K562 (cell line): ENCODE results near the gene CHRNA10. TPM values are rescaled to one million over a fixed set of nuclear protein-coding genes. Genes with fewer than 3 reads are reported as not detected.

Source experiments
- ATAC-seq: fragments of 200-7000 bp; cut with Tn5 transposase; 3 replicates; pipeline ENCODE4 v1.9.1; 2020; ENCODE audit warnings: moderate library complexity
- BruUV-seq: library from RNA; stranded (reverse); fragments of 400-500 nt; replicated peaks from 2 replicates; lab custom pipeline; 2021; lab: Mats Ljungman, UMichigan
- CTCF ChIA-PET: fragments of 300-600 bp; formaldehyde crosslinking; extraction: SDS; loops from one replicate; lab custom pipeline; 2021; ENCODE audit warnings: low intra/inter-chr PET ratio; lab: Yijun Ruan, JAX
- POLR2A ChIA-PET: fragments of 300-600, 350-650 bp; sonication (Branson Sonifier 250); formaldehyde crosslinking; extraction: SDS; loops from one replicate; lab custom pipeline; 2021; ENCODE audit warnings: antibody characterized with exemption, inconsistent platforms; lab: Yijun Ruan, JAX
- DNase-seq, 4 experiments: peaks; one replicate each; pipeline versions ENCODE4 v3.0.0 to v3.0.0-alpha.2; 2011 to 2018; ENCODE audit warnings: low spot score in 3 of 4, mixed read lengths in 3 of 4; ENCODE audit errors: extremely low read depth in 1 of 4
- FAIRE-seq: peaks from 2 replicates; lab custom pipeline; 2011; peaks lifted over from hg19 to GRCh38; lab: Jason Lieb, UNC
- H2AFZ ChIP-seq: 2 replicates; pipeline ENCODE4 v1.6.0; 2011; ENCODE audit warnings: low read depth, low read length, control low read depth, inconsistent platforms
- H3K27ac ChIP-seq: fragments of 200-600 bp; 3 replicates; pipeline ENCODE4 v1.8.0; 2011; ENCODE audit warnings: low read depth, mild to moderate bottlenecking, control low read depth, inconsistent platforms, low read length, moderate library complexity, mixed read lengths; ENCODE audit errors: extremely low read depth
- H3K27me3 ChIP-seq, 2 experiments: fragments of 300-600 bp in 1 of 2; 2 replicates in 1 of 2; 3 replicates in 1 of 2; pipeline versions ENCODE4 v1.6.0 to v1.8.0; 2011; ENCODE audit warnings: inconsistent platforms in 2 of 2, low read length in 2 of 2, mild to moderate bottlenecking in 1 of 2, mixed read lengths in 1 of 2, moderate library complexity in 1 of 2; ENCODE audit not compliant: control insufficient read depth in 2 of 2, insufficient read depth in 2 of 2
- H3K36me3 ChIP-seq: fragments of 300-600 bp; 3 replicates; pipeline ENCODE4 v1.8.0; 2011; ENCODE audit warnings: mild to moderate bottlenecking, low read length, inconsistent platforms; ENCODE audit not compliant: control insufficient read depth, insufficient read depth
- H3K4me1 ChIP-seq, 2 experiments: fragments of 200-600 bp in 1 of 2; replicated peaks in 1 of 2; 2 replicates in 1 of 2; 3 replicates in 1 of 2; pipeline versions ENCODE4 v1.5.1 to v1.8.0; 2011; ENCODE audit warnings: inconsistent platforms in 2 of 2, low read length in 2 of 2, mild to moderate bottlenecking in 1 of 2, mixed read lengths in 1 of 2, moderate library complexity in 1 of 2; ENCODE audit not compliant: control insufficient read depth in 2 of 2, insufficient read depth in 2 of 2
- H3K4me2 ChIP-seq: 2 replicates; pipeline ENCODE4 v1.6.1; 2011; ENCODE audit warnings: low read length, control low read depth, inconsistent platforms, mixed read lengths; ENCODE audit not compliant: insufficient read depth
- H3K4me3 ChIP-seq: fragments of 200-600 bp; sonication (generic), shearing (Covaris generic); 2 replicates; pipeline ENCODE4 v1.5.1; 2016; ENCODE audit warnings: control low read depth, inconsistent platforms
- H3K79me2 ChIP-seq: fragments of 200-600 bp; 3 replicates; pipeline ENCODE4 v1.8.0; 2011; ENCODE audit warnings: low read length, inconsistent platforms; ENCODE audit not compliant: control insufficient read depth, insufficient read depth
- H3K9ac ChIP-seq, 2 experiments: 2 replicates each; pipeline versions ENCODE4 v1.6.0 to v1.6.1; 2011; ENCODE audit warnings: low read depth in 2 of 2, low read length in 2 of 2, control low read depth in 1 of 2, inconsistent platforms in 1 of 2, mild to moderate bottlenecking in 1 of 2, mixed read lengths in 1 of 2; ENCODE audit not compliant: insufficient read depth in 1 of 2
- H3K9me1 ChIP-seq: one replicate; pipeline ENCODE4 v1.6.0; 2011; ENCODE audit warnings: inconsistent platforms, mild to moderate bottlenecking, low read length, moderate library complexity; ENCODE audit not compliant: control insufficient read depth, insufficient read depth
- H3K9me3 ChIP-seq: replicated peaks from 2 replicates; pipeline ENCODE4 v1.5.1; 2011; ENCODE audit warnings: low read depth, low read length, inconsistent platforms; ENCODE audit not compliant: control insufficient read depth, insufficient read depth
- H4K20me1 ChIP-seq: replicated peaks from 2 replicates; pipeline ENCODE4 v1.6.1; 2011; ENCODE audit warnings: low read length, inconsistent platforms, mixed read lengths; ENCODE audit not compliant: control insufficient read depth, insufficient read depth
- HMG20B ChIP-seq: fragments of 250-450 bp; sonication (Bioruptor Pico); IDR thresholded peaks from 2 replicates; pipeline ENCODE4 v1.5.0; 2021; ENCODE audit warnings: mild to moderate bottlenecking
- MCM3 ChIP-seq: fragments of 450-650 bp; IDR thresholded peaks from 2 replicates; pipeline ENCODE4 v1.6.1; 2016
- NR2C1 ChIP-seq, 2 experiments: fragments of 450-650 bp; IDR thresholded peaks; 2 replicates each; pipeline ENCODE4 v1.6.1; 2017; ENCODE audit warnings: mild to moderate bottlenecking in 2 of 2, antibody characterized with exemption in 1 of 2, inconsistent platforms in 1 of 2, missing compliant biosample characterization in 1 of 2, missing genetic modification characterization in 1 of 2
- NUFIP1 ChIP-seq: fragments of 450-650 bp; IDR thresholded peaks from 2 replicates; pipeline ENCODE4 v1.6.1; 2018; ENCODE audit not compliant: partially characterized antibody
- TRIM24 ChIP-seq, 2 experiments: fragments of 450-650 bp; IDR thresholded peaks; 2 replicates each; pipeline ENCODE4 v1.6.1; 2016
- ZNF23 ChIP-seq: fragments of 250-450 bp; sonication (Bioruptor Pico); IDR thresholded peaks from 2 replicates; pipeline ENCODE4 v1.4.0; 2020; ENCODE audit warnings: mild to moderate bottlenecking
- WGBS: fragments of 100-300 bp; shearing (Covaris generic); methylation state at CpG from one replicate; pipeline ENCODE4 v1.1.6; 2016; ENCODE audit warnings: low coverage, mixed read lengths; ENCODE audit not compliant: insufficient coverage; ENCODE audit errors: missing lambda C conversion rate; 5-methylcytosine and 5-hydroxymethylcytosine counted together
- in situ Hi-C: fragments of 300-500 bp; cut with MboI; formaldehyde crosslinking; loops from 4 replicates; pipeline ENCODE4 v1.15.0; 2018; ENCODE audit warnings: inconsistent platforms, mixed read lengths
- intact Hi-C: fragments of 100-400 bp; cut with micrococcal nuclease; formaldehyde crosslinking; loops from 2 replicates; pipeline ENCODE4 v1.14.2; 2022
- polyA plus RNA-seq, 8 experiments: library from polyadenylated mRNA; depleted of rRNA in 4 of 8; stranded (reverse) in 5 of 8; unstranded in 3 of 8; fragments of >200 nt; fragmentation: Nextera tagmentation in 2 of 8; fragmentation: Illumina TruSeq in 1 of 8; extraction: Ambion mirVana in 2 of 8; extraction: Trizol in 1 of 8; gene quantifications; 2 replicates each; pipeline versions ENCODE4 v1.2.1 to v1.2.3, GENCODE V29; 2011 to 2014; ENCODE audit warnings: inconsistent platforms in 1 of 8, missing spikeins in 1 of 8
- total RNA-seq, 7 experiments: library from RNA; depleted of rRNA in 6 of 7; stranded (reverse); fragments of >200 nt in 6 of 7; fragmentation: Illumina TruSeq in 2 of 7; extraction: Trizol in 2 of 7; gene quantifications; 2 replicates each; pipeline versions ENCODE4 v1.2.1 to v1.2.3, GENCODE V29; 2011 to 2021; ENCODE audit warnings: low replicate concordance in 1 of 7
- TF ChIP-seq, protein P1 (sequence below): fragments of 450-650 bp; IDR thresholded peaks from 2 replicates; pipeline ENCODE4 v1.6.1; 2018; ENCODE audit warnings: mild to moderate bottlenecking, low read depth; ENCODE audit not compliant: partially characterized antibody
- TF ChIP-seq, protein P2 (sequence below): sonication (generic); formaldehyde crosslinking; IDR thresholded peaks from 2 replicates; pipeline ENCODE4 v1.9.0; 2022; ENCODE audit warnings: mild to moderate bottlenecking, missing genetic modification reagents
- TF ChIP-seq, protein P3 (sequence below): sonication (generic); formaldehyde crosslinking; IDR thresholded peaks from 2 replicates; pipeline ENCODE4 v1.8.0; 2022; ENCODE audit warnings: mild to moderate bottlenecking, missing genetic modification reagents

The CHRNA10 gene
- total and polyA plus RNA-seq, 9 of the 15 experiments (the other 6 are each of a cell fraction or from before 2014, with no cell fraction given) = 0.35 to 1.9 (median 0.81) TPM

DNA sequence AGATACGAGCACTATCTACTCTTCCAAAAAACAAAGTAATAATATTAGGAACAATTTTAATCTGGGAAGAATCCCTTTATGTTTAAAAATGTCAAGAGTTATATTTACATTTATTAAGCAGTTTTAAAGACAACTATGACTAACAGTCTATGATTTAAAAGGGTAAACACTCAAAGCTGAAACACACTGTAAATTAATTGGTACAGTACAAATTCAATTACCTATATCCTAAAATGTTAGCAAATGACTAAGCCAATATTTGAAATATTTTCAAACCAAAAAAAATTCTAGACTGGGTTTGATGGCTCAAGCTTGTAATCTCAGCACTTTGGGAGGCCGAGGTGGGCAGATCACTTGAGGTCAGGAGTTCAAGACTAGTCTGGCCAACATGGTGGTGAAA is 36.0 kb upstream of the CHRNA10 start (continued):
- no peak for TF ChIP-seq ZNF23
- TF ChIP-seq, protein P1, sequence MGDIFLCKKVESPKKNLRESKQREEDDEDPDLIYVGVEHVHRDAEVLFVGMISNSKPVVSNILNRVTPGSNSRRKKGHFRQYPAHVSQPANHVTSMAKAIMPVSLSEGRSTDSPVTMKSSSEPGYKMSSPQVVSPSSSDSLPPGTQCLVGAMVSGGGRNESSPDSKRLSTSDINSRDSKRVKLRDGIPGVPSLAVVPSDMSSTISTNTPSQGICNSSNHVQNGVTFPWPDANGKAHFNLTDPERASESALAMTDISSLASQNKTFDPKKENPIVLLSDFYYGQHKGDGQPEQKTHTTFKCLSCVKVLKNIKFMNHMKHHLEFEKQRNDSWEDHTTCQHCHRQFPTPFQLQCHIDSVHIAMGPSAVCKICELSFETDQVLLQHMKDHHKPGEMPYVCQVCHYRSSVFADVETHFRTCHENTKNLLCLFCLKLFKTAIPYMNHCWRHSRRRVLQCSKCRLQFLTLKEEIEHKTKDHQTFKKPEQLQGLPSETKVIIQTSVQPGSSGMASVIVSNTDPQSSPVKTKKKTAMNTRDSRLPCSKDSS = no peak
- TF ChIP-seq, protein P2, sequence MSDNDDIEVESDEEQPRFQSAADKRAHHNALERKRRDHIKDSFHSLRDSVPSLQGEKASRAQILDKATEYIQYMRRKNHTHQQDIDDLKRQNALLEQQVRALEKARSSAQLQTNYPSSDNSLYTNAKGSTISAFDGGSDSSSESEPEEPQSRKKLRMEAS (CRISPR knock-in tag) = no peak
- TF ChIP-seq, protein P3, sequence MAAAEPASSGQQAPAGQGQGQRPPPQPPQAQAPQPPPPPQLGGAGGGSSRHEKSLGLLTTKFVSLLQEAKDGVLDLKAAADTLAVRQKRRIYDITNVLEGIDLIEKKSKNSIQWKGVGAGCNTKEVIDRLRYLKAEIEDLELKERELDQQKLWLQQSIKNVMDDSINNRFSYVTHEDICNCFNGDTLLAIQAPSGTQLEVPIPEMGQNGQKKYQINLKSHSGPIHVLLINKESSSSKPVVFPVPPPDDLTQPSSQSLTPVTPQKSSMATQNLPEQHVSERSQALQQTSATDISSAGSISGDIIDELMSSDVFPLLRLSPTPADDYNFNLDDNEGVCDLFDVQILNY (CRISPR knock-in tag) = no peak
- no peak for TF ChIP-seq TRIM24 (IDR thresholded peaks at IDR 0.05)
- TF ChIP-seq, all 486 proteins: peak for 0

DNA sequence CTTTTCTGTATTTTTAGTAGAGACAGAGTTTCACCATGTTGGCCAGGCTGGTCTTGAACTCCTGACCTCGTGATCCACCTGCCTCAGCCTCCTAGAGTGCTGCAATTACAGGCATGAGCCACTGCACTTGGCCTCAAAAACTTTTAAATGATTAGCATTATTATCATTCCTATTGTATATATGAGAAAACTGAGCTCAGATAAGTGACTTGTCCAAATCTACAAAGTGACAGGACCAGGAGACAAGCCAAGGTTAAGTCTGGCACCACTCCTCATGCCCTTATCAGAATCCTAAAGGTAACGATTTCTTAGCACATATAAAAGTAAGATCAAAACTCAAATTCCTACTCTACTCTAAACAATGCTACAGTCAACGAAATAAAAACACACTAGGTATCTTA is 32.2 kb upstream of the CHRNA10 start:
- in situ Hi-C loops = no loop called here
- no TSS peak for BruUV-seq
- Histone ChIP-seq H3K36me3 (peaks cover 94% of the 10 kb centered on the region), H3K27ac (no peak overlapping the region), H3K79me2 (no peaks in the 10 kb centered on the region), H3K4me2 (no peak overlapping the region), H3K4me1 (no peaks in the 10 kb centered on the region), H3K9me3 (no peaks in the 10 kb centered on the region), H3K4me3 (no peak overlapping the region), H4K20me1 (no peaks in the 10 kb centered on the region), H3K9me1 (no peaks in the 10 kb centered on the region), H2AFZ (no peak overlapping the region), H3K9ac (no peak overlapping the region), H3K27me3 (no peaks in the 10 kb centered on the region)
- ATAC-seq = no peak
- intact Hi-C loops = no loop called here
- FAIRE-seq = no peak
- TF ChIP-seq NR2C1 (IDR thresholded peaks at IDR 0.05) (no peak), NR2C1 (tag; IDR thresholded peaks at IDR 0.05) (no peak), MCM3 (no peak), HMG20B (no peak), NUFIP1 (no peak)
- 89% methylated on average over 3 of the region's 3 CpGs for WGBS
- DNase-seq = no peak
- ChIA-PET POLR2A (no interaction called here), CTCF (no interaction called here)
